Type B pancreatic cell (in vitro differentiated cells): ENCODE results near the gene SNCAIP. TPM values are rescaled to one million over a fixed set of nuclear protein-coding genes. Genes with fewer than 3 reads are reported as not detected.
A peak's percentile ranks its signal among the peaks of the same experiment; 100 is the strongest.

ENCODE experiments used
- DNase-seq: peaks from one replicate; pipeline ENCODE4 v3.0.0; 2021; ENCODE audit warnings: mixed read lengths; ENCODE audit not compliant: unreplicated experiment; ENCODE audit errors: extremely low spot score
- H3K27ac Mint-ChIP-seq: 2 replicates; pipeline ENCODE4 v1.8.0; 2021; ENCODE audit warnings: mild to moderate bottlenecking, mixed read lengths
- H3K27me3 Mint-ChIP-seq: 2 replicates; pipeline ENCODE4 v1.8.0; 2021; ENCODE audit warnings: mixed read lengths
- H3K36me3 Mint-ChIP-seq: 2 replicates; pipeline ENCODE4 v1.8.0; 2021; ENCODE audit warnings: mixed read lengths
- H3K4me1 Mint-ChIP-seq: one replicate; pipeline ENCODE4 v1.8.0; 2021; ENCODE audit warnings: mixed read lengths; ENCODE audit not compliant: unreplicated experiment
- H3K4me3 Mint-ChIP-seq: 2 replicates; pipeline ENCODE4 v1.8.0; 2021; ENCODE audit warnings: mild to moderate bottlenecking, mixed read lengths
- H3K9me3 Mint-ChIP-seq: 2 replicates; pipeline ENCODE4 v1.8.0; 2021; ENCODE audit warnings: mixed read lengths
- total RNA-seq: library from RNA; stranded (reverse); gene quantifications from 2 replicates; pipeline ENCODE4 v1.2.1, GENCODE V29; 2021; ENCODE audit warnings: low replicate concordance
- TF ChIP-seq, protein P1 (sequence below): fragments of 200-600 bp; sonication (generic); conservative IDR thresholded peaks from 2 replicates; pipeline ENCODE4 v1.5.0; 2021; ENCODE audit warnings: antibody characterized with exemption, mild to moderate bottlenecking

The SNCAIP gene
- total RNA-seq, 1 donor from 2014 or later: 31.6 TPM

- DNase-seq: no peak
- H3K27me3 Mint-ChIP-seq: no peaks in the 10 kb centered on the region
- peaks cover 4% of the 10 kb centered on the region for H3K9me3 Mint-ChIP-seq
- H3K4me3 Mint-ChIP-seq: no peak overlapping the region
- TF ChIP-seq, protein P1, sequence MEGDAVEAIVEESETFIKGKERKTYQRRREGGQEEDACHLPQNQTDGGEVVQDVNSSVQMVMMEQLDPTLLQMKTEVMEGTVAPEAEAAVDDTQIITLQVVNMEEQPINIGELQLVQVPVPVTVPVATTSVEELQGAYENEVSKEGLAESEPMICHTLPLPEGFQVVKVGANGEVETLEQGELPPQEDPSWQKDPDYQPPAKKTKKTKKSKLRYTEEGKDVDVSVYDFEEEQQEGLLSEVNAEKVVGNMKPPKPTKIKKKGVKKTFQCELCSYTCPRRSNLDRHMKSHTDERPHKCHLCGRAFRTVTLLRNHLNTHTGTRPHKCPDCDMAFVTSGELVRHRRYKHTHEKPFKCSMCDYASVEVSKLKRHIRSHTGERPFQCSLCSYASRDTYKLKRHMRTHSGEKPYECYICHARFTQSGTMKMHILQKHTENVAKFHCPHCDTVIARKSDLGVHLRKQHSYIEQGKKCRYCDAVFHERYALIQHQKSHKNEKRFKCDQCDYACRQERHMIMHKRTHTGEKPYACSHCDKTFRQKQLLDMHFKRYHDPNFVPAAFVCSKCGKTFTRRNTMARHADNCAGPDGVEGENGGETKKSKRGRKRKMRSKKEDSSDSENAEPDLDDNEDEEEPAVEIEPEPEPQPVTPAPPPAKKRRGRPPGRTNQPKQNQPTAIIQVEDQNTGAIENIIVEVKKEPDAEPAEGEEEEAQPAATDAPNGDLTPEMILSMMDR: no peak
- H3K27ac Mint-ChIP-seq: no peak overlapping the region
- H3K4me1 Mint-ChIP-seq: peaks cover 9% of the 10 kb centered on the region
- H3K36me3 Mint-ChIP-seq: peaks cover 17% of the 10 kb centered on the region
Measured at GRCh38 chr5:122463221-122463620, 151.2 kb downstream of the SNCAIP start.

GRCh38 chr5:122464191-122464590, 152.2 kb downstream of the SNCAIP start:
- no peak overlapping the region for H3K27ac Mint-ChIP-seq
- H3K9me3 Mint-ChIP-seq: no peaks in the 10 kb centered on the region
- no peak for DNase-seq
- H3K4me3 Mint-ChIP-seq: no peak overlapping the region
- TF ChIP-seq, protein P1: no peak
- H3K4me1 Mint-ChIP-seq: peaks cover 9% of the 10 kb centered on the region
- H3K27me3 Mint-ChIP-seq: no peaks in the 10 kb centered on the region
- H3K36me3 Mint-ChIP-seq: peaks cover 13% of the 10 kb centered on the region

DNA sequence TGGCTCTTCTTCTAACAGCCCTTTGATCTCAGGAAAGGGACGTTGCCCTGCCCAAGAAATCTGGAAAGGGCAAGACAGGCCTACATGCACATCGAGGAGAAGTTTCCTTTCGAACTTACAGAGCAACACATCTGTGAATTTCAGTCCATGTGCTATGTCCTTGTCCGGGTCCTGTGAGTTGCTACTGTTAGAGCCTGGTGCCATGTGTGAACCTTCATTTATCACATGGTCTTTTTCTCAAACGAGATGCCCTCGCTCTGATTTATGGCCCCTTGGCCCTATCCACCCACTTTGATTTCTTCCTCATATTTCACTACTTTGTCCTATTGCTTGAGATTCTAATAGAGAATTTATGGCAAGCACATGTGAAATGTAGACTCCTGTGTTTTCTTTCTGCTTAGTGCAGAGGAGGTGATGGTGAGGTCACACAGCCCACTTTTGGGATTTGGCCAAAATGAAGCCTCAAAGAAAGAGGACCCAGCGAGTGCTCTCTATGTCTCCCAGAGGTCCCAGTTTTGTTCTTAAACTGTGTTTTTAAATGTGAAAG, 153.1 kb downstream of the SNCAIP start:
- Mint-ChIP-seq H3K4me3 (no peak overlapping the region), H3K27ac (no peak overlapping the region), H3K9me3 (peaks cover 5% of the 10 kb centered on the region), H3K4me1 (peaks cover 14% of the 10 kb centered on the region), H3K27me3 (no peaks in the 10 kb centered on the region), H3K36me3 (peaks cover 16% of the 10 kb centered on the region)
- TF ChIP-seq, protein P1: no peak
- no peak for DNase-seq

- Mint-ChIP-seq H3K27ac (no peak overlapping the region), H3K27me3 (no peaks in the 10 kb centered on the region), H3K36me3 (peaks cover 16% of the 10 kb centered on the region), H3K9me3 (peaks cover 5% of the 10 kb centered on the region), H3K4me3 (no peak overlapping the region), H3K4me1 (peaks cover 19% of the 10 kb centered on the region)
- TF ChIP-seq, protein P1: no peak
- DNase-seq: no peak
Measured at GRCh38 chr5:122465994-122466393, 154.0 kb downstream of the SNCAIP start.

DNA sequence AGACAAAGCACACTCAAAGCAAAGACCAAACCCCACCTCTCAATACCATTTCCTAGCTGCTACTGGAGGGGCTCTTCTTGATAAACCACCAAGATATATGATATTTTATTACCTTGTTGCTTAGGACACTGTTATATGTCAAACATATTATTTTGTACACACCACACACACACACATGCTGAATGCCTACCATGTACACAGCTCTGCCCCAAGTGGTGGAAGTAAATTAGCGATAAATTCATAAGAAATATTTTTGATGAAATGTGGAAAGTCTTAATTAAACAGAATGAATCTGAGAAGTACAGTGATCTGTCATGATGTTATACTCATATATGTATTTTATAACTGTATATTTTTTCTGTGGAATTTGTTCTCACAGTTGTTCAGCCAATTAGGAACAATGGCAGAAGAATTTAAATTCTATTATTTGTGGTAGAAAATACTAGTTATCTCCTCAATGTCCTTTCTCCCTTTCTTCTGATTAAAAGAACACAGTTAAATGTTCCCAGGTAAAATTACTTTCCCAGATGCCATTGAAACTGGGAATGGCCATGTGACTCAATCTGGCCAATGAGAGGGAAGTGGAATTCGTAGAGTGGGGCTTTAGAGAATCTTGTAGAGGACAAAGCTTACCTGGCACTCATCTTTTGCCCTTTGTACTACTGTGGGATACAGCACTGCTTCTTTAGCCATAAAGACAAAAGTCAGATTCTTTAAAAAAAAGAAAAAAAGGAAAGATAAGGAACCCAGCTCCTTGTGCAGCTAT, 156.5 kb downstream of the SNCAIP start:
- Mint-ChIP-seq H3K36me3 (peaks cover 17% of the 10 kb centered on the region), H3K27ac (no peak overlapping the region), H3K27me3 (no peaks in the 10 kb centered on the region), H3K9me3 (peaks cover 6% of the 10 kb centered on the region), H3K4me3 (no peak overlapping the region), H3K4me1 (peaks cover 19% of the 10 kb centered on the region)
- TF ChIP-seq, protein P1: peak; percentile 46
- no peak for DNase-seq
